ENCODE data around the gene UBE2E2. TPM values are rescaled to one million over a fixed set of nuclear protein-coding genes. Genes with fewer than 3 reads are reported as not detected.

UBE2E2 gene
- total RNA-seq, 1 donor from 2014 or later, result 28.7 TPM

- Histone ChIP-seq H3K27me3 (ENCODE audit: control insufficient read depth, insufficient read depth, low read length) (no peaks in the 10 kb centered on the region), H3K4me3 (ENCODE audit: low read depth, low read length) (no peak overlapping the region), H3K36me3 (ENCODE audit: control insufficient read depth, insufficient read depth, low read length) (no peaks in the 10 kb centered on the region)
- no peak for TF ChIP-seq CTCF (IDR thresholded peaks at IDR 0.05; ENCODE audit: insufficient read depth, low read length, poor library complexity, severe bottlenecking)
- DNase-seq (ENCODE audit: low read depth), result no peak
These were observed 49.0 kb downstream of the UBE2E2 start for GRCh38 chr3:23252122-23252521.

- no peak overlapping the region for H3K4me3 ChIP-seq (ENCODE audit: low read depth, low read length)
- H3K36me3 ChIP-seq (ENCODE audit: control insufficient read depth, insufficient read depth, low read length), result no peaks in the 10 kb centered on the region
- no peaks in the 10 kb centered on the region for H3K27me3 ChIP-seq (ENCODE audit: control insufficient read depth, insufficient read depth, low read length)
- TF ChIP-seq CTCF (IDR thresholded peaks at IDR 0.05; ENCODE audit: insufficient read depth, low read length, poor library complexity, severe bottlenecking), result no peak
- DNase-seq (ENCODE audit: low read depth), result no peak
These were observed 50.1 kb downstream of the UBE2E2 start for GRCh38 chr3:23253214-23253613.

- Histone ChIP-seq H3K27me3 (ENCODE audit: control insufficient read depth, insufficient read depth, low read length) (no peaks in the 10 kb centered on the region), H3K4me3 (ENCODE audit: low read depth, low read length) (no peak overlapping the region), H3K36me3 (ENCODE audit: control insufficient read depth, insufficient read depth, low read length) (no peaks in the 10 kb centered on the region)
- TF ChIP-seq CTCF (IDR thresholded peaks at IDR 0.05; ENCODE audit: insufficient read depth, low read length, poor library complexity, severe bottlenecking), result no peak
- DNase-seq (ENCODE audit: low read depth), result no peak
These were observed 51.2 kb downstream of the UBE2E2 start for GRCh38 chr3:23254282-23254681.

GRCh38 chr3:23254835-23255234 lies 51.7 kb downstream of the UBE2E2 start:
- Histone ChIP-seq H3K36me3 (ENCODE audit: control insufficient read depth, insufficient read depth, low read length) (no peaks in the 10 kb centered on the region), H3K27me3 (ENCODE audit: control insufficient read depth, insufficient read depth, low read length) (no peaks in the 10 kb centered on the region), H3K4me3 (ENCODE audit: low read depth, low read length) (no peak overlapping the region)
- no peak for TF ChIP-seq CTCF (IDR thresholded peaks at IDR 0.05; ENCODE audit: insufficient read depth, low read length, poor library complexity, severe bottlenecking)
- no peak for DNase-seq (ENCODE audit: low read depth)

GRCh38 chr3:23256741-23257435 lies 53.8 kb downstream of the UBE2E2 start:
- Histone ChIP-seq H3K36me3 (ENCODE audit: control insufficient read depth, insufficient read depth, low read length) (no peaks in the 10 kb centered on the region), H3K27me3 (ENCODE audit: control insufficient read depth, insufficient read depth, low read length) (no peaks in the 10 kb centered on the region), H3K4me3 (ENCODE audit: low read depth, low read length) (no peak overlapping the region)
- TF ChIP-seq CTCF (IDR thresholded peaks at IDR 0.05; ENCODE audit: insufficient read depth, low read length, poor library complexity, severe bottlenecking), result no peak
- no peak for DNase-seq (ENCODE audit: low read depth)

GRCh38 chr3:23258110-23258509 lies 55.0 kb downstream of the UBE2E2 start:
- Histone ChIP-seq H3K4me3 (ENCODE audit: low read depth, low read length) (no peak overlapping the region), H3K27me3 (ENCODE audit: control insufficient read depth, insufficient read depth, low read length) (no peaks in the 10 kb centered on the region), H3K36me3 (ENCODE audit: control insufficient read depth, insufficient read depth, low read length) (no peaks in the 10 kb centered on the region)
- TF ChIP-seq CTCF (IDR thresholded peaks at IDR 0.05; ENCODE audit: insufficient read depth, low read length, poor library complexity, severe bottlenecking), result no peak
- DNase-seq (ENCODE audit: low read depth), result no peak

All from kidney epithelial cell (primary cell).